HG03378 (cell line): Measurements from ENCODE around the gene GPN2.
"Not testable (repeated sequence)": the region's sequence is repeated elsewhere in the genome, so short reads cannot be mapped to it uniquely, and the experiment has no call there.

Source experiments
- ATAC-seq: cut with Tn5 transposase; IDR thresholded peaks from one replicate; pipeline ENCODE4 v1.9.1; 2021; ENCODE audit warnings: mild to moderate bottlenecking, moderate library complexity; ENCODE audit not compliant: unreplicated experiment

Gene GPN2

GRCh38 chr1:26858891-26859640 lies 31.0 kb downstream of the GPN2 start:
- ATAC-seq: no peak

- ATAC-seq: no peak
Observed at GRCh38 chr1:26858160-26858559, 31.9 kb downstream of the GPN2 start.

- no peak for ATAC-seq
Observed at GRCh38 chr1:26857473-26858060, 32.5 kb downstream of the GPN2 start.

GRCh38 chr1:26856604-26857469 lies 33.2 kb downstream of the GPN2 start:
- ATAC-seq: no peak

GRCh38 chr1:26856181-26856580 lies 33.9 kb downstream of the GPN2 start:
- ATAC-seq: no peak

GRCh38 chr1:26855636-26856035 lies 34.4 kb downstream of the GPN2 start:
- no peak for ATAC-seq

GRCh38 chr1:26854906-26855305 lies 35.2 kb downstream of the GPN2 start:
- no peak for ATAC-seq

- no peak for ATAC-seq
Observed at GRCh38 chr1:26853600-26853999, 36.5 kb downstream of the GPN2 start.

- no peak for ATAC-seq
Observed at GRCh38 chr1:26853156-26853555, 36.9 kb downstream of the GPN2 start.

- ATAC-seq: no peak
Observed at GRCh38 chr1:26852701-26853100, 37.4 kb downstream of the GPN2 start.

GRCh38 chr1:26851106-26851684 lies 38.9 kb downstream of the GPN2 start:
- ATAC-seq: no peak

- no peak for ATAC-seq
Observed at GRCh38 chr1:26848941-26849774, 40.9 kb downstream of the GPN2 start.

- no peak for ATAC-seq
Observed at GRCh38 chr1:26848499-26848898, 41.6 kb downstream of the GPN2 start.

GRCh38 chr1:26847826-26848225 lies 42.3 kb downstream of the GPN2 start:
- not testable (repeated sequence) for ATAC-seq

- no peak for ATAC-seq
Observed at GRCh38 chr1:26844424-26845196, 45.5 kb downstream of the GPN2 start.

GRCh38 chr1:26839779-26840178 lies 50.3 kb downstream of the GPN2 start:
- ATAC-seq: no peak

- ATAC-seq: no peak
Observed at GRCh38 chr1:26839339-26839722, 50.8 kb downstream of the GPN2 start.

GRCh38 chr1:26838474-26839338 lies 51.4 kb downstream of the GPN2 start:
- peak; percentile 87 for ATAC-seq

- ATAC-seq: not testable (repeated sequence)
Observed at GRCh38 chr1:26837665-26838064, 52.4 kb downstream of the GPN2 start.
